KMS-11 (cell line): ENCODE results near the gene NR3C1.

ENCODE experiments used
- H2AFZ ChIP-seq: fragments of 200-600 bp; sonication (generic); 2 replicates; pipeline ENCODE4 v1.6.1; 2016; ENCODE audit warnings: antibody characterized with exemption, mixed run types, low read depth
- H3K27ac ChIP-seq: fragments of 200-600 bp; sonication (generic); 2 replicates; pipeline ENCODE4 v1.6.1; 2016; ENCODE audit warnings: mild to moderate bottlenecking, mixed run types
- H3K27me3 ChIP-seq: fragments of 200-600 bp; sonication (generic); 2 replicates; pipeline ENCODE4 v1.6.1; 2017; ENCODE audit warnings: mild to moderate bottlenecking, low read depth, mixed run types, moderate library complexity; ENCODE audit not compliant: insufficient read depth
- H3K36me3 ChIP-seq: fragments of 200-600 bp; sonication (generic); 2 replicates; pipeline ENCODE4 v1.6.1; 2017; ENCODE audit warnings: mild to moderate bottlenecking, mixed run types; ENCODE audit not compliant: insufficient read depth
- H3K4me1 ChIP-seq: fragments of 200-600 bp; sonication (generic); 2 replicates; pipeline ENCODE4 v1.6.1; 2016; ENCODE audit warnings: mild to moderate bottlenecking, low read depth, mixed run types; ENCODE audit not compliant: poor library complexity, severe bottlenecking
- H3K4me2 ChIP-seq: fragments of 200-600 bp; sonication (generic); 2 replicates; pipeline ENCODE4 v1.7.0; 2016; ENCODE audit warnings: mild to moderate bottlenecking, mixed run types
- H3K4me3 ChIP-seq: fragments of 200-600 bp; sonication (generic); IDR thresholded peaks from 2 replicates; pipeline ENCODE4 v1.6.1; 2017; ENCODE audit warnings: low read depth, low read length, mixed read lengths; ENCODE audit not compliant: insufficient read depth
- H3K79me2 ChIP-seq: fragments of 200-600 bp; sonication (generic); 2 replicates; pipeline ENCODE4 v1.6.1; 2016; ENCODE audit warnings: low read depth, mixed run types; ENCODE audit not compliant: insufficient read depth
- H3K9ac ChIP-seq: fragments of 200-600 bp; sonication (generic); 2 replicates; pipeline ENCODE4 v1.6.1; 2016; ENCODE audit warnings: mild to moderate bottlenecking, mixed run types
- H4K20me1 ChIP-seq: fragments of 200-600 bp; sonication (generic); 2 replicates; pipeline ENCODE4 v1.6.1; 2016; ENCODE audit warnings: mild to moderate bottlenecking, mixed run types; ENCODE audit not compliant: insufficient read depth
- CTCF ChIP-seq: fragments of 200-600 bp; sonication (generic); conservative IDR thresholded peaks from 2 replicates; pipeline ENCODE4 v1.6.1; 2017; ENCODE audit warnings: low read depth, mild to moderate bottlenecking, antibody characterized with exemption, low read length, moderate library complexity, mixed read lengths

The NR3C1 gene

GRCh38 chr5:143341807-143342570, 61.5 kb downstream of the NR3C1 start:
- no peak for TF ChIP-seq CTCF
- no peak overlapping the region for H2AFZ ChIP-seq
- H3K4me2 ChIP-seq: peak overlapping the region; percentile 32
- H3K27ac ChIP-seq: peak overlapping the region; percentile 18; the same call in 1 of the 2 replicates
- peaks cover 100% of the 10 kb centered on the region for H3K79me2 ChIP-seq
- no peaks in the 10 kb centered on the region for H3K36me3 ChIP-seq
- no peak overlapping the region for H3K4me3 ChIP-seq
- peaks cover 100% of the 10 kb centered on the region for H3K4me1 ChIP-seq
- no peak overlapping the region for H3K9ac ChIP-seq
- no peaks in the 10 kb centered on the region for H3K27me3 ChIP-seq
- peaks cover 67% of the 10 kb centered on the region for H4K20me1 ChIP-seq

- Histone ChIP-seq H3K27ac (peak overlapping the region; percentile 18; the same call in 1 of the 2 replicates), H3K36me3 (no peaks in the 10 kb centered on the region), H3K4me1 (peaks cover 93% of the 10 kb centered on the region), H3K9ac (no peak overlapping the region), H3K79me2 (peaks cover 100% of the 10 kb centered on the region), H4K20me1 (peaks cover 66% of the 10 kb centered on the region), H3K4me2 (peak overlapping the region; percentile 32), H3K4me3 (no peak overlapping the region), H3K27me3 (no peaks in the 10 kb centered on the region), H2AFZ (no peak overlapping the region)
- TF ChIP-seq CTCF: no peak
Measured at GRCh38 chr5:143340891-143341685, 62.4 kb downstream of the NR3C1 start.

- H3K9ac ChIP-seq: no peak overlapping the region
- H3K4me1 ChIP-seq: peaks cover 70% of the 10 kb centered on the region
- H3K4me2 ChIP-seq: no peak overlapping the region; the same call in 1 of the 2 replicates
- TF ChIP-seq CTCF: no peak
- peaks cover 99% of the 10 kb centered on the region for H3K79me2 ChIP-seq
- peaks cover 56% of the 10 kb centered on the region for H4K20me1 ChIP-seq
- no peak overlapping the region for H2AFZ ChIP-seq
- no peak overlapping the region; the same call in 1 of the 2 replicates for H3K27ac ChIP-seq
- H3K36me3 ChIP-seq: 0 out of 2 replicates have a peak, but pooled peaks cover under 1% of the 10 kb centered on the region
- H3K4me3 ChIP-seq: no peak overlapping the region
- H3K27me3 ChIP-seq: no peaks in the 10 kb centered on the region
Measured at GRCh38 chr5:143338658-143339366, 64.7 kb downstream of the NR3C1 start.

GRCh38 chr5:143337946-143338345, 65.5 kb downstream of the NR3C1 start:
- Histone ChIP-seq H3K9ac (no peak overlapping the region), H3K4me3 (no peak overlapping the region), H3K79me2 (peaks cover 94% of the 10 kb centered on the region), H3K4me1 (peaks cover 62% of the 10 kb centered on the region), H3K27me3 (no peaks in the 10 kb centered on the region), H3K36me3 (0 out of 2 replicates have a peak, but pooled peaks cover 2% of the 10 kb centered on the region), H3K27ac (no peak overlapping the region), H2AFZ (no peak overlapping the region), H4K20me1 (peaks cover 48% of the 10 kb centered on the region), H3K4me2 (no peak overlapping the region)
- TF ChIP-seq CTCF: no peak
